ENCODE results near the gene UBTD1.

The UBTD1 gene

GRCh38 chr10:97547962-97548361 is 49.2 kb downstream of the UBTD1 start:
- H3K9me3 ChIP-seq (ENCODE audit: severe bottlenecking), result no peaks in the 10 kb centered on the region
- H3K4me3 ChIP-seq (ENCODE audit: severe bottlenecking), result no peak overlapping the region
- DNase-seq (ENCODE audit: low spot score), result no peak
- TF ChIP-seq CTCF (IDR thresholded peaks at IDR 0.05; ENCODE audit: poor library complexity, severe bottlenecking), result no peak
- peaks cover 26% of the 10 kb centered on the region for H3K4me1 ChIP-seq (ENCODE audit: insufficient read depth, poor library complexity, severe bottlenecking)
- H3K27me3 ChIP-seq (ENCODE audit: insufficient read depth, poor library complexity, severe bottlenecking), result no peaks in the 10 kb centered on the region
- H3K27ac ChIP-seq (ENCODE audit: poor library complexity, severe bottlenecking), result peak overlapping the region; percentile 71
- ATAC-seq (ENCODE audit: low read depth), result no peak
- no peaks in the 10 kb centered on the region for H3K36me3 ChIP-seq (ENCODE audit: low read depth)

GRCh38 chr10:97548828-97549455 is 50.2 kb downstream of the UBTD1 start:
- DNase-seq (ENCODE audit: low spot score), result no peak
- TF ChIP-seq CTCF (IDR thresholded peaks at IDR 0.05; ENCODE audit: poor library complexity, severe bottlenecking), result no peak
- ATAC-seq (ENCODE audit: low read depth), result no peak
- Histone ChIP-seq H3K27ac (ENCODE audit: poor library complexity, severe bottlenecking) (peak overlapping the region; percentile 71), H3K9me3 (ENCODE audit: severe bottlenecking) (no peaks in the 10 kb centered on the region), H3K36me3 (ENCODE audit: low read depth) (no peaks in the 10 kb centered on the region), H3K4me3 (ENCODE audit: severe bottlenecking) (no peak overlapping the region), H3K27me3 (ENCODE audit: insufficient read depth, poor library complexity, severe bottlenecking) (no peaks in the 10 kb centered on the region), H3K4me1 (ENCODE audit: insufficient read depth, poor library complexity, severe bottlenecking) (peaks cover 21% of the 10 kb centered on the region)

GRCh38 chr10:97549587-97550322 is 51.0 kb downstream of the UBTD1 start:
- Histone ChIP-seq H3K4me1 (ENCODE audit: insufficient read depth, poor library complexity, severe bottlenecking) (peaks cover 17% of the 10 kb centered on the region), H3K4me3 (ENCODE audit: severe bottlenecking) (no peak overlapping the region), H3K27ac (ENCODE audit: poor library complexity, severe bottlenecking) (peak overlapping the region; percentile 71), H3K36me3 (ENCODE audit: low read depth) (no peaks in the 10 kb centered on the region), H3K9me3 (ENCODE audit: severe bottlenecking) (no peaks in the 10 kb centered on the region), H3K27me3 (ENCODE audit: insufficient read depth, poor library complexity, severe bottlenecking) (no peaks in the 10 kb centered on the region)
- DNase-seq (ENCODE audit: low spot score), result no peak
- no peak for TF ChIP-seq CTCF (IDR thresholded peaks at IDR 0.05; ENCODE audit: poor library complexity, severe bottlenecking)
- peak; percentile 64 for ATAC-seq (ENCODE audit: low read depth)

- H3K27me3 ChIP-seq (ENCODE audit: insufficient read depth, poor library complexity, severe bottlenecking), result no peaks in the 10 kb centered on the region
- H3K9me3 ChIP-seq (ENCODE audit: severe bottlenecking), result peaks cover 5% of the 10 kb centered on the region
- H3K36me3 ChIP-seq (ENCODE audit: low read depth), result no peaks in the 10 kb centered on the region
- H3K4me3 ChIP-seq (ENCODE audit: severe bottlenecking), result no peak overlapping the region
- DNase-seq (ENCODE audit: low spot score) (no peak), ATAC-seq (ENCODE audit: low read depth) (no peak)
- TF ChIP-seq CTCF (IDR thresholded peaks at IDR 0.05; ENCODE audit: poor library complexity, severe bottlenecking), result no peak
- peak overlapping the region; percentile 71 for H3K27ac ChIP-seq (ENCODE audit: poor library complexity, severe bottlenecking)
- H3K4me1 ChIP-seq (ENCODE audit: insufficient read depth, poor library complexity, severe bottlenecking), result peaks cover 17% of the 10 kb centered on the region
These were observed 51.8 kb downstream of the UBTD1 start for GRCh38 chr10:97550336-97551149.

Data from RWPE2 (cell line).